HG02970 (cell line): Measurements from ENCODE around the gene ERN1.

ENCODE experiments used
- ATAC-seq: cut with Tn5 transposase; IDR thresholded peaks from one replicate; pipeline ENCODE4 v1.9.1; 2021; ENCODE audit warnings: mild to moderate bottlenecking, moderate library complexity, moderate number of reproducible peaks; ENCODE audit not compliant: unreplicated experiment, low FRiP score

The ERN1 gene

DNA sequence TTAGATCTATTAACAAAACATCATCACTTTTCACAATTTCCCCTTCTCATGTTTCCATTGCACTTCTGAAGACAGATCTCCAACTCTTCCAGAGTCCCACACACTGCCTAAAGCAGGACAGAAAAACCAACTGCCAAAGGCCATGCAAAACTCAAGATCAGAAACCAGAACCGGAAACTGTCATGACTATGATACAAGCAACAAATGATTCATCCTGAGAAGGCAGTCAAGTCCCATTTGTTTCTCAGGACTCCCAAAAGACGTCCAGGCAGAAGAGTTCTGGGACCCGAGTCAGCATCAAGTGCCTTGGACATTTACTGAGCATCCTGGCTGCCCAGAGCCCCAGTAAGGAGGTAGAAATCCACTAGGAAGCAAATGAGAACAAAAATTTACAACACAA, 38.8 kb downstream of the ERN1 start:
- no peak for ATAC-seq

DNA sequence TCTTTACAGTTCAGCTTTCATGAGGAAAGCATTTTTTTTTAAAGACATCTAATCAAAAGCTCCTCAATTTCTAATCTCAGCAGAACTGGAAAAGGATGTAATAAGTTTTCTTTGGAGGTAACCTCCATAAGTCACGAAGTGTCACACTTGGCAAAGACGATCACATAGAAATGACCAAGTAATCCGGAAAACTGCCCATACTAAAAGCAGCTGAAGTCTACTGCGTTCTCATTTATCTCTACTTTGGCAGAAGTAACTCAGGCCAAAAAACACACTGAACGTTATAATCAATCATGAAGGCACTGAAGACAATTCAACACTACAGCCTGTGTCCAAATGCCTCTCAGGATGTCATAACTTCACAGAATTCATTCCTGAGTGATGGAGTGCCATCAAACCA, 39.8 kb downstream of the ERN1 start:
- ATAC-seq = no peak

DNA sequence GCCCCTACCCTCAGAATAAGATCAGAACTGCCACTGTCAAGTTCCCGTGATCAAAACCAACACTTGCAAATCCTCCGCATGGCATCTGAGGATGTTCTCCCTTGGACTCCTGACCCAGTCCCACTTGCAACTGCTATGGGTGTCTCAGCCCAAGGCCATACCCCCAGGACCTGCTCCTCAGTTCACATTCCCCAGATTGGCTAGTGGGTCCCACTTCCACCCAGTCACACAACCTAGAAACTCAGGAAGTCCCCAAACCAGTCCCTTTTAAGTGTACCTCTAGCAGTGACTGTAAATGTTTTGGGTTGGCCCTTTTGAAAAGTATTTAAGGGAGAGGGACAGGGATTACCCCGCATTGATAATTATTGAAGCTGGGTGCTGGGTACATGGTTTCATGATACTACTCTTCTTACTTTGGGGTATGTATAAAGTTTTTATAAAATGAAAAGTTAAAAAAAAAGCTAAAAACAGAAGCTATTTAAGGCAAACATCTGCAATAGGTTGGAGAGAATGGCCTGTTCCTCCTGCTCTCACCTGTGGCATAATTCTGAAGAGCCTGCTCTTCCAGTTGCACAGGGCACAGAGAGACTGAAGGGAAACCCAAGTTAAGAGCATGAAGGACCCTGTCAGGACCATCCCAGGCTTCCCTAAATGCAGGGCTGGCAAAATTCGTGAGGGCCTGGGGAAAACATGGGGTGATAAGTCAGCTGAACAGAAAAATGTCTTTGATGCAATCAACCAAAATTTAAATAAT, 42.5 kb downstream of the ERN1 start:
- ATAC-seq = no peak

DNA sequence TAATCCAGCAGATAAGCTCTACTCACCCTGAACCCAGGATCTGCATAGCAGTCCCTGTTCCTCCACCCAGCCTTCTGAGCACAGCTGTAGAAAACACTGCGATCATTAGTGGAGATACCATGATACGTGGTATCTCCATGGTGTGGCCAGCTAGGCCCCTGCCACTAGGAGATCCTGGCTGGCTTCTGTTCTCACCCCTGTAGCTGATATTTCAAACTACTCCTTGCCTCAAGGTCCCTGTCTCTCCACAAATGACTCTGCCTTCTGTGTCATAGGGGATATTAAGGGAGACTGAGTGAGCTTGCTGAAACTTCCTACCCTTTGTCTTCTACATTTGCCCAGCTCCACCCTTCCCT, 44.3 kb downstream of the ERN1 start:
- no peak for ATAC-seq

DNA sequence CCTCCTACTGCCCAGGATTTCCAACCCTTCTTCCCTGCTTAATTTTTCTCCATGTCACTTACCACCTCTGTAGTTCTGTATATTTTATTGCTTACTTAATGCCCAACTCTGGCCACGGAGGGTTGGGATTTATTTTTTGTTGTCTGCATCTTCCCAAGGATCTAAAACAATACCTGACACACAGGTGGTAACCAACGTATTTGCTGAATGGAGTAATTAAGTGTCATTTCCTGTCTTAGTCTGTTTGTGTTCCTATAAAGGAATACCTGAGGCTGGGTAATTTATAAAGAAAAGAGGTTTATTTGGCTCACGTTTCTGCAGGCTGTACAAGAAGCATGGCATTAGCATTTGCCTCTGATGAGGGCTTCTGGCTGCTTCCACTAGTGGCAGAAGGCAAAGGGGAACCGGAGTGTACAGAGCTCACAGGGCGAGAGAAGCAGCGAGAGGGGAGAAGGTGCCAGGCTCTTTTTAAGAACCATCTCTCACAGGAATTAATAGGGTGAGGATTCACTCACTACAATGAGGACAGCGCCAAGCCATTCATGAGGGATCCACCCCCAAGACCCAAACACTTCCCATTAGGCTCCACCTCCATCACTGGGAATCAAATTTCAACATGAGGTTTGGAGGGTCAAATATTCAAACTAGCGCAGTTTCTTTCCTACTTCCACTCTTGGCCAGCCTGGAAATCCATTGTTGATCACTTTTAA, 44.8 kb downstream of the ERN1 start:
- no peak for ATAC-seq

DNA sequence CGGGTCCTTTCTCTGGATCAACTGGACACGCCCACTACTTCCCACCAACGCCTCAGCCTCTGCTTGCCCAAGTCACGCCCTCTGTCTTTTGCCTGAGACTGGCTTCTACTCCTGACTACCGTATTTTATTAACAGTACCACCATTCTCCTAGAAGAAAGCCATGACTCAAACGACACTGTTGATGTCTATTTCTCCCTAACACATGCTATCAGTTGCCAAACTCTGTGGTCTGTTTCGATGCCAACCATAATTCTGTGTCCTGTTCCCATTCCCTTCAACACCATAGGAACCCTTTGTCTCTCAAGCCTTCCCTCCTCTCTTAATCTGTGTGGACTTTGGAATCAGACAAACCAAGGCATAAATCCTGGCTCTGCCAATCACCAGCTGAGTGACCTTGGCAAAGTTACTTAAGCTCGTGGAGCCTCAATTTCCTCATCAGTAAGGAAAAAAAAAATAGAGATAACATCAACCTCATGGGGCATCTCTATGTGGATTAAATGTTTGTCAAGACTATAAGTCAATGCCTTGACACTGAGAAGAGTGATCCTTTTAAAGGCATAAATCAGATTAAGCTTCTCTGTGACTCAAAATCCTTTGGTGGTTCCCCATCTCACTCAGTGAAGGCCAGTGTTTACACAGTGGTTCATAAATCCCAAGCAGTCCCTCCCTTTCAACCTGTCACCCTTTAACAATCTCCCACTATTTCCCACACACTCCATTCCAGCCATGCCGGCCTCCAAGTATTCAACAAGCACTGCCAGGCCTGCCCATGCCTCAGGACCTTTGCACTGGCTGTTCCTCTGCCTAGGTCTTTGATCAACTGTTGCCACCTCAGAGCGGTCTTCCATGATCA, 45.6 kb downstream of the ERN1 start:
- ATAC-seq = no peak

DNA sequence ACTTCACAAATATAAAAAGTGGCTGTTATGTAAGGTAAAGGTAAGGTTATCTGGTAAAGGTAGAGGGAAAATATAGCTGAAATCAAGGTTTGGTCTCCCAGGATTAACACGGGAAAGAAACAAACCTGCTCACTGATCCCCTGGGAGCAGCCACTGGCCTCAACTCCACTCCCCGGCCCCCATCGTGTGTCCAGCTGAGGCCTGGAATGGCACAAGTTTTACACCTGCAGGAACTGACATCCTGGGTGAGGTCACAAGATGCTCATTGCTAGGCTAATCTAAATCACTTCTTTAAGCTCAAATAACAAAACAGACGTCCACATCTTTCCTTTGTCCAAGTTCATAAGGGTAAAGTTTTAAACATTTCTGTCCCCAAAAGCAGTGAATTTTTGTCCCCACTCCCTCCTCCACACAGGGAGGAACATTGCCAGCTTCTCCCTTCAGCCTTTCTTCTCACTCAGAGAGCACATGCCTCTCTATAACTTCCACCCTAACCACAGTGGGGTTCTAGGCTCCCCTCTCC, 46.3 kb downstream of the ERN1 start:
- ATAC-seq = no peak

DNA sequence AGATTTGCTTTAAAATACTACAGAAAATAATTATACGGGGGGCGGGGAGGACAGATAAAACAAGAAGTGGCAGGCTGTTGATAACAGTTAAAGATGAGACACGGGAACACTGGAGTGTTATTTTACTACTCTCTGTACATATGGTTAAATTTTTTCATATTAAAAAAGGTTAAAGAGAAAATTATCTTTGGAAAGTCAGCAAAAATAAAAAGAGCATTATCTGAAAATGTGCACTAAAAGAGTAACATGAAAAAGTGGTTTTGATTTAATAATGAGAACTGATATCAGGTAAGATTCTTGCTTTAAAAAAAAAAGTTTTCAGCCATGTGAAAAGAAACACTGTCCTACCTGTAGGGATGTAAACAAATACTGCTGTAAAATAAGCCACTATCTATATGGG, 46.9 kb downstream of the ERN1 start:
- ATAC-seq = no peak

DNA sequence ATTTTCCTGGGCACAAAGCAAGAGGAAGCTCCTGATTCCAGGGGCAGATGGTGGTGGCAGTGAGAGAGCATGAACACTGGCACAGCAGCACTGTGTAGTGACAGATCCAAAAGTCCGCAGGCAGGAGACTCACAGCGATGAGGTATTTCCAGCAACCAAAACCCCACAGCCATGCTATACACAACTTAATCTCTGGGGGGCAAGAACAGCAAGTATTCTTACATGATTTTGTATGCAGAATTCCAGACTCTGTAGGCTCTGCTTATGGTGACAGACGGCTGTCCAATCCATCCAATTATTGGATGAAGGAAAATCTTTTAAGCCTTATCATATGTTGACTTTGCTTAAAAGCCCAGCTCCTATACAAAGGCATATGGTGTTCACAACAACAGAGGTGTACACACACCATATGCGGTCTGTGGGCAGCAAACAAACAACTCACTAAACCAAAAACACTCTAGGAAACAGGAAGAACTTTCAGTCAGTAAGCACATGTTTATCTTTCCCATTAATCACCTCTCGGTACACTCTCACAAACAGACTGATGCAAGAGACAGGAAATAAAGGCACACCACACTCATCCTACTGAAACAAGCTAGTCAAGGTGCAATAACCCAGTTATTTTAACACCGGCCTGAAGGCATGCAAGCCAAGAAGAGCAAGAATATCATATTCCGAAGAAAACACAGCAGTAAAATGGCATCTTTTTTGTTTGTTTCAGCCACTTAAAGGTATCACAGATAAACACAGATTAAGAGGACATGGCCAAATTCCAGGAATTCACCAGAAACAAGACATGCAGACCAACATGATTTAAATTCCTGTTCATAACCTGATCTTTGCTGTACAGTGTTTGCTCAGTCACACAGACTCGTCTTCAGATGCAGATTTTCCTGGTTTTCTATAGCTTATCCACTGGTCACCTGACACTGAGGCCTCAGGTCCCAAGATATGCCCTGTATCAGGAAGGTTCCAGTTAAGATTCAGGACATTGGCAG, 47.8 kb downstream of the ERN1 start:
- no peak for ATAC-seq

DNA sequence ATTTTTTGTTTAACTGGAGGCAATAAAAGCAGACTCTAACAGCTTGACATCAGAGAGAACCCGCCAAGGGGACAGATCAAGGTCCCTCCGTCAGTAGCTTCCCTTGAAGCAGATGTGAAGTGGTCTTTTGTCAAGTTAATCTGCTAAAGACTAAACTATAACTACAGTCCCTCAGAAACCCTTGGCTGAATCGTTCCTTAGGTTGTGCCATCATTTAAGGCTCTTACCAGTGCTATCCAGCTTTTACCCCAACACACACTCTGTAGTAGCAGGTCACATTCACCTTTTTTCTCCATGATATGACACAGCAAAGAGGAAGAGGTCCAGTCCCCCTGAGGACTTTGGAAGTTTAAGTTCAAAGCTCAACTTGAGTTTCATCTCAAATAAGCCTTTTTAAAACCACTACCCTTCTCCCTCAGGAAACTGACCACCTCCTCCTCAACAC, 49.7 kb downstream of the ERN1 start:
- no peak for ATAC-seq

DNA sequence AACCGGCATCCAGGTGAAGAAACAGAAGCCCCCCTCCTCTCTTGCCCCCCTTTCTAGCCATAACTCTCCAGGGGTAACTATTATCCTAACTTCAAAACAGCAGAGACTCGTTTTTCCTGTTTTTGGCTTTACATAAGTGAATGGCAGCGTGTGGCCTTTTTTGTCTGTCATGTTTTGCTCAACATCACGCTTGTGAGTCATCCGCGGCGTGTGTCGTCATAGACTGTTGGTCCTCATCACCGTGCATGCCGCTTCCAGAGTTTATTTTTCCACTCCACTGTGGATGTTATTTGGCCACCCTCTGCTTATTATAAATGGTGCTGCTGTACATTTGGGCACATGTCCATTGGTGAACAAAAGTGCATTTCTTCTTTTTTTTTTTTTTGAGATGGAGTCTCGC, 52.6 kb downstream of the ERN1 start:
- ATAC-seq = no peak

DNA sequence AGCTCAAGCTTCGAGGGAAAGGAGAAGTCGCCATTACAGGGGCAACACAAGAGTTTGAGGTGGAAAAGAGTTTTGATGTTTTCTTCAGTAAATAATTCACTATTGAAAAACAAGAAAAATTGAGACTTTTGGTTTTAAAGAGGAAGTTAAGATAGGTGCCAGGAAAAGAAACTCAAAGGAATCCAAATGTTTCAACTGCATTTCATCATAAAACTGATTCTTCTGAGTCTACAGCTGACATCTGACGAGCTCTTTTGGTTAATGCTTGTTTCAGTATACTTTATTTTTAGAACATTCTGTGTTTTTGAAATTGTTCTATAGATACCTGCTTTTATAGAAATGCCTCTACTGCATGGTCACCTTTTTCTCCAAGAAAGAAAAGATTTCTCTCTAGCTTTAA, 54.0 kb downstream of the ERN1 start:
- no peak for ATAC-seq

DNA sequence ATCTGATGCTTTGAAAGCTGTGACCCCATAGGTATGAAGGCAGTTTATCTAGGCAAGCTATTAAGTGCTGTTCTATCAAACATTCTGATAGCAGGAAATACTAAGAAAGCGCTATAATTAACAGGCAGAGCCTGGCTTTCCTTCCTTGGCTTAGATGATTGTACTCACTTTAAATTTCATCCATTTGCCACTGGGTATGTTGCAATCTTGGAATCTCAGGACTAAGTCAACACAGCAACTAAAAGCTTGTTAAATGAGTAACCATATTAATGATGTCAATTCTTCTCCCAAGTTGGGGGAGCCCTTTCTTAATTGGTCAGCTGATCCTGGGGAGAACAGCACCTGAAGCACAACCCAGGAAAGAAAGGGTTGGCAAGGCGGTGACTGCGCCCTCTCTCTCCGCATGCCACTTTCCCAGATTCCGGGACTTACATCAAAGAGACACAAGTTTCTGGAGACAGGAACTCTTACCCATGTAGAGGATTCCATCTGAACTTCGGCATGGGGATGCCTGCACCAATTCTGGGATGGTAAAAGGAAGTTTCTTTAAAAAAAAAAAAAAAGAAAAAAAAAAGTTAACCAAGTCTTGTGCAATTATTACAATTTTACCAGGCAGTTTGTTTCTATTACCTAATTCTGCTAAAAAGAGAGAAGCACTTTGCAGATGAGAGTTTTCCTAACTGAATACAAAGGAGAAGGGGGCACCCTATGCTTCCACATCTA, 55.1 kb downstream of the ERN1 start:
- ATAC-seq = peak; percentile 16

DNA sequence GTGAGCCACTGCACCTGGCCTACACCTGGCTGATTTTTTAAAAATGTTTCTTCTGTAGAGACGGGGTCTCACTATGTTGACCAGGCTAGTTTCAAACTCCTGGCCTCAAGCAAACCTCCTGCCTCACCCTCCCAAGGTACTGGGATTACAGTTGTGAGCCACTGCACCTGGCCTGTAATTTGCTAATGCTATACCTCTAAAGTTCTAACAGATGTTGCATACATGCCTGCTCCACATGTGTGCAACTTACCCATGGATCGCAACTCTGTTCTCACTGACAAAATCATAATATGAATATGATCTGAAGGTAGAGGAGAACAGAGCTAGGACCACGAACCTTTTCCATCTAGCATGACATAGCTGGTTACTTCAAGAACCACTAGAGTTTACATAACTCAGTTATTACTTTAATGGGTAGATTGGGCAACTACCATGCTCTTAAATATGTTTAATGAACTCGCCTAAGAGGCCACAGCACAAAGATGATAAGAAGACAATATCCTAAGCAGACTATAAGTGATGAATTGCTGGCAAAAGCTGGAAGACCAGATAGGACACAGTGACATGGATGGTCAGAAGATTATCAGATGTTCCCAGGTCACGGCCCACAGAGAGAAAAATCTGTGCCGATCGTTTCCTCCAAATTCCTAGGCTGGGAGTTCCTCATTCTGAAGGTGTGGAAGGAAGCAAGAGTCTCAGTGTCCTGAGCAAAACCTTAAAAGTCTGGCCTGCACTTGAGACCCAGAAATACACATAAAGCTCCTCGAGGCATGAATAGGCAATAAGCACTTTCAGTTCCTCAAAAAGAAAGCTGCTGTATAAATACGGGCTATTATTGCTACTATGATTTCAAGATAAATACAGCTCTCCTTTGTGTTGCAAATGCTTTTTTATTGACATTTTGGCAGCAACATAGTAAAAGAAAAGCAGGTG, 55.9 kb downstream of the ERN1 start:
- peak; percentile 45 for ATAC-seq

DNA sequence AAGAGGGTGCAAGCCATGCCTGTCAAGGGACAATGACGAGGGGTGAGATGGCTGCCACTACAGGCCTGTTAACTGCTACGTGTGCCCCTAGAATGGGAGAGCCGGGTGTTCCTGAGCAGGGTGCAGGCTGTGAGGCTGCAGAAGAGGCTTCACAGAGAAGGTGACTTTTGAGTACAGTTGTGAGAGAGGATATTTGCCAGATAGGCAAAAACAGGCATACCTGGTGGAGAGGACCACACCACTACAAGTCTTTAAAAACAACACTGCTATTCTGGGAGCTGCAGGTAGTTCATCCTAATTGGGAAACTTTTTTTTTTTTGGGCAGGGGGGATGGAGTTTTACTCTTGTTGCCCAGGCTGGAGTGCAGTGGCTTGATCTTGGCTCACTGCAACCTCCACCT, 58.8 kb downstream of the ERN1 start:
- ATAC-seq = no peak

DNA sequence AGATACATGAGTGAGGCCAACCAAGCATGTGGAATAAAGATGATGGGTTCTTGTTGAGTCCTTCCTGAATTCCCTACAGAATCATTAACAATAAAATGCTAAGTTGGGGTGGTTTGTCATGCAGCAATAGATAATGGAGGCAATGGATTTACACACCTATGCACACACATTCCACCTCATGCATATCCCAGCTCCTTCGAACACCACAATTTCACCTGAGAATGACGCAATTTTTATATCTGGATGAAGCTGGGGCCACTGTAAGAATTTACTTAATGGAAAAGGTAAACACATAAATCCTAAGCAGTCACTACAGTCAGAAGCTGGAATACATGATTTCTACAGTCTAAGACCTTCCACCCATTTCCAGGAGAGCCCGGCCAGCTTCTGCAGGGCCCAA, 59.7 kb downstream of the ERN1 start:
- ATAC-seq = no peak

DNA sequence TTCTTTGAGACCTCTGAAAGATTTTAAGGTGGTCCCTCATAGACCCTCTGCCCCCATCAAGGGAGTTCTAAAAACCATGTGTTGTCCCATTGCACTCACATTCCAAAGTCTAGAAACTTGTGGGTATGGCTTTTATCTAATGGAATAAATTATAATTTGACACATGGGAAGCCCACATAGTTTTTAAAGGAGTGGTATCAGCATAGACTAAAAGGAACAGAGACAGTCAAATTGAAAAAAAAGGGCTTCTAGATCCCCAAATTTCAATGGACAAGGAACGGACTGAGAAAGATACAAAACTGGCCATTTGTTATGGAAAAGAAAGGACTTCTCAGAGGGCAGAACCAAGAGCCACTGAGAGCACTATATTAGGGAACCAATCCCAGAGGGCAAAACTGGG, 60.8 kb downstream of the ERN1 start:
- ATAC-seq = no peak

DNA sequence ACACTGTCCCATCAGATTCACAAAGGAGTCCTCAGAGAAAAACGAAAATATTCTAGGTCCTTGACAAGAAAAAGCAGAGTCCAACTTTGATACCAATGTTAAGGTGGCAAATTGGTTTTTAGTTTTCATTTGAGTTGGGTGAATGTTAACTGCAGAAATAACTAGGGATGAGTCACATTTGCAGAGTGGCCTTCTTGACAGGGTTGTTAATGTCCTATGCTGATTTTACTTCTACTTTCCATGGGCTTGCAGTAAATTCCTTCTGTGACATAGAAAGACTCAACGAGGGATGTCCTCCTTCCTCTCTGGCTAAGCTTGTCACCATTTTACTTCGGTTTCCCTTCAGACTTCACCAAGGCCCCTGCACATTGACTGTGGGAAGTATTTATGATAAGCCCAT, 62.3 kb downstream of the ERN1 start:
- ATAC-seq = no peak
